ENCODE data around the gene RUNX2.

DNA sequence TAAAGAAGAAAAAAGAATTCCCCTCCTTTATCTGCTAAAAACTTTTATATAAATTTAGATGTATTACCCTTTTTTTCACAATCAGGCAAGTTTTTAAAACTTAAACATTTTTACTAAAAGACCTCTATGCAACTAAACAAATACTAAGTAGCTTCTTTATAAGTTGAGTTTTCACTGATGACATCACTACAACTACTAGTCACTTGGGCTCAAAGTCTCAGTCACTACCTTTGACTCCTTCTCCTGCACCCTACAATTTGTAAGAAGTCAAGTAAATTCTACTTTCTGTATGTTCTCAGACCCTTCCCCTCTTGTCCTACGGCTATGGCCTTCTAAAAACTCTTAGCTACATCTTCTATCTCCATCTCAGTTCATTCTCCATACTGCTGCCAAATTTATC, 38.4 kb downstream of the RUNX2 start:
- TF ChIP-seq, protein P1, sequence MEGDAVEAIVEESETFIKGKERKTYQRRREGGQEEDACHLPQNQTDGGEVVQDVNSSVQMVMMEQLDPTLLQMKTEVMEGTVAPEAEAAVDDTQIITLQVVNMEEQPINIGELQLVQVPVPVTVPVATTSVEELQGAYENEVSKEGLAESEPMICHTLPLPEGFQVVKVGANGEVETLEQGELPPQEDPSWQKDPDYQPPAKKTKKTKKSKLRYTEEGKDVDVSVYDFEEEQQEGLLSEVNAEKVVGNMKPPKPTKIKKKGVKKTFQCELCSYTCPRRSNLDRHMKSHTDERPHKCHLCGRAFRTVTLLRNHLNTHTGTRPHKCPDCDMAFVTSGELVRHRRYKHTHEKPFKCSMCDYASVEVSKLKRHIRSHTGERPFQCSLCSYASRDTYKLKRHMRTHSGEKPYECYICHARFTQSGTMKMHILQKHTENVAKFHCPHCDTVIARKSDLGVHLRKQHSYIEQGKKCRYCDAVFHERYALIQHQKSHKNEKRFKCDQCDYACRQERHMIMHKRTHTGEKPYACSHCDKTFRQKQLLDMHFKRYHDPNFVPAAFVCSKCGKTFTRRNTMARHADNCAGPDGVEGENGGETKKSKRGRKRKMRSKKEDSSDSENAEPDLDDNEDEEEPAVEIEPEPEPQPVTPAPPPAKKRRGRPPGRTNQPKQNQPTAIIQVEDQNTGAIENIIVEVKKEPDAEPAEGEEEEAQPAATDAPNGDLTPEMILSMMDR (IDR thresholded peaks at IDR 0.05; ENCODE audit: insufficient read depth, low read depth, low read length): no peak
- no peak for TF ChIP-seq EZH2 (IDR thresholded peaks at IDR 0.05; ENCODE audit: insufficient read depth, low read length)
